Kidney epithelial cell (primary cell): ENCODE measurements around the gene KCNT2. TPM values are rescaled to one million over a fixed set of nuclear protein-coding genes. Genes with fewer than 3 reads are reported as not detected.

Experiments used
- DNase-seq: peaks from one replicate; pipeline ENCODE4 v3.0.0-alpha.2; 2010; ENCODE audit warnings: low read depth
- H3K27me3 ChIP-seq: 2 replicates; pipeline ENCODE4 v1.6.0; 2011; ENCODE audit warnings: low read length; ENCODE audit not compliant: control insufficient read depth, insufficient read depth
- H3K36me3 ChIP-seq: 2 replicates; pipeline ENCODE4 v1.5.1; 2011; ENCODE audit warnings: low read length; ENCODE audit not compliant: control insufficient read depth, insufficient read depth
- H3K4me3 ChIP-seq: 2 replicates; pipeline ENCODE4 v1.5.1; 2011; ENCODE audit warnings: low read depth, mild to moderate bottlenecking, control low read depth, low read length
- CTCF ChIP-seq: IDR thresholded peaks from 2 replicates; pipeline ENCODE4 v1.5.1; 2011; ENCODE audit warnings: mild to moderate bottlenecking, moderate library complexity, low read length, control low read depth, inconsistent platforms; ENCODE audit not compliant: insufficient read depth, poor library complexity, severe bottlenecking
- total RNA-seq: library from RNA; depleted of rRNA; stranded (reverse); fragments of >200 nt; gene quantifications from 2 replicates; pipeline ENCODE4 v1.2.3, GENCODE V29; 2015

Gene KCNT2
- 1.2 and 1.8 TPM in 2 replicates for total RNA-seq

- Histone ChIP-seq H3K27me3 (no peaks in the 10 kb centered on the region), H3K4me3 (peak within 1 kb of the TSS; percentile 58), H3K36me3 (no peaks in the 10 kb centered on the region)
- peak; percentile 26 for DNase-seq
- TF ChIP-seq CTCF = peak; percentile 14
Observed at GRCh38 chr1:196608390-196609369, at the start of gene KCNT2. KCNT2 (minus strand) TSS chr1:196608440; CDS start chr1:196608309, 131 bp downstream.

- no peak for DNase-seq
- no peaks in the 10 kb centered on the region for H3K27me3 ChIP-seq
- H3K36me3 ChIP-seq = no peaks in the 10 kb centered on the region
- no peak for TF ChIP-seq CTCF
- H3K4me3 ChIP-seq = no peak overlapping the region
Observed at GRCh38 chr1:196655494-196655893, 47.3 kb upstream of the KCNT2 start.

GRCh38 chr1:196655071-196655470 is 46.8 kb upstream of the KCNT2 start:
- Histone ChIP-seq H3K4me3 (no peak overlapping the region), H3K27me3 (no peaks in the 10 kb centered on the region), H3K36me3 (no peaks in the 10 kb centered on the region)
- no peak for DNase-seq
- TF ChIP-seq CTCF = no peak

- Histone ChIP-seq H3K36me3 (no peaks in the 10 kb centered on the region), H3K4me3 (no peak overlapping the region), H3K27me3 (no peaks in the 10 kb centered on the region)
- TF ChIP-seq CTCF = no peak
- DNase-seq = no peak
Observed at GRCh38 chr1:196654271-196654670, 46.0 kb upstream of the KCNT2 start.

GRCh38 chr1:196651637-196652215 is 43.5 kb upstream of the KCNT2 start, which contains the start of gene CFH:
CFH (plus strand) TSS chr1:196652043; CDS start chr1:196652118, 75 bp downstream.
- DNase-seq = peak; percentile 41
- H3K36me3 ChIP-seq = no peaks in the 10 kb centered on the region
- TF ChIP-seq CTCF = no peak
- peak within 1 kb of the TSS; percentile 33 for H3K4me3 ChIP-seq
- H3K27me3 ChIP-seq = no peaks in the 10 kb centered on the region
